Activated gamma-delta T cell (primary cell): ENCODE results near the gene MSMO1.
"Not testable (repeated sequence)": the region's sequence is repeated elsewhere in the genome, so short reads cannot be mapped to it uniquely, and the experiment has no call there.

Experiments
- DNase-seq: peaks from one replicate; lab custom pipeline; 2025; lab: John Stamatoyannopoulos, UW

The MSMO1 gene

GRCh38 chr4:165324918-165325304 lies 2.6 kb upstream of the MSMO1 start:
- DNase-seq: no peak

- no peak for DNase-seq
Measured at GRCh38 chr4:165325732-165326512, 1.5 kb upstream of the MSMO1 start.

- peak; percentile 7 for DNase-seq
Measured at GRCh38 chr4:165326831-165327210, 648 bp upstream of the MSMO1 start.

- no peak for DNase-seq
Measured at GRCh38 chr4:165328101-165328425, 594 bp downstream of the MSMO1 start.

GRCh38 chr4:165328708-165329107 lies 1.2 kb downstream of the MSMO1 start:
- DNase-seq: no peak

- no peak for DNase-seq
Measured at GRCh38 chr4:165330071-165330470, 2.6 kb downstream of the MSMO1 start.

- no peak for DNase-seq
Measured at GRCh38 chr4:165330666-165331065, 3.2 kb downstream of the MSMO1 start.

- DNase-seq: no peak
Measured at GRCh38 chr4:165331359-165331758, 3.9 kb downstream of the MSMO1 start.

GRCh38 chr4:165331823-165332222 lies 4.4 kb downstream of the MSMO1 start:
- no peak for DNase-seq

GRCh38 chr4:165332502-165332901 lies 5.0 kb downstream of the MSMO1 start:
- no peak for DNase-seq

- no peak for DNase-seq
Measured at GRCh38 chr4:165335163-165335703, 7.8 kb downstream of the MSMO1 start.

GRCh38 chr4:165336743-165337142 lies 9.3 kb downstream of the MSMO1 start:
- no peak for DNase-seq

GRCh38 chr4:165342340-165342739 lies 14.9 kb downstream of the MSMO1 start:
- DNase-seq: not testable (repeated sequence)

- DNase-seq: no peak
Measured at GRCh38 chr4:165343353-165344191, 16.1 kb downstream of the MSMO1 start.

- DNase-seq: no peak
Measured at GRCh38 chr4:165345666-165346417, 18.4 kb downstream of the MSMO1 start.

GRCh38 chr4:165347647-165348569 lies 20.4 kb downstream of the MSMO1 start:
- DNase-seq: no peak

GRCh38 chr4:165351359-165352130 lies 24.1 kb downstream of the MSMO1 start:
- no peak for DNase-seq

GRCh38 chr4:165355900-165356300 lies 28.4 kb downstream of the MSMO1 start:
- DNase-seq: no peak

GRCh38 chr4:165359506-165359905 lies 32.0 kb downstream of the MSMO1 start:
- DNase-seq: no peak

- no peak for DNase-seq
Measured at GRCh38 chr4:165360041-165360695, 32.7 kb downstream of the MSMO1 start.
